Left lung (tissue), 10 donors: ENCODE data around the gene HINT3. TPM values are rescaled to one million over a fixed set of nuclear protein-coding genes. Genes with fewer than 3 reads are reported as not detected.

Experiments
- ATAC-seq: fragments of 200-7000 bp; cut with Tn5 transposase; one replicate; pipeline ENCODE4 v1.9.1; 2020; ENCODE audit warnings: moderate library complexity
- DNase-seq, 4 donors: peaks; one replicate each; pipeline ENCODE4 v3.0.0-alpha.2; 2013 to 2020
- H3K27ac ChIP-seq, 2 donors: fragments of 200-600 bp; sonication (generic) in 1 of 2; one replicate each; pipeline versions ENCODE4 v1.5.0 to v1.8.0; 2020 to 2021
- H3K27me3 ChIP-seq, 2 donors: fragments of 200-600 bp; sonication (generic) in 1 of 2; one replicate each; pipeline versions ENCODE4 v1.5.0 to v1.8.0; 2020 to 2021
- H3K36me3 ChIP-seq, 2 donors: fragments of 200-600 bp; sonication (generic) in 1 of 2; one replicate each; pipeline versions ENCODE4 v1.5.0 to v1.8.0; 2020 to 2021
- H3K4me1 ChIP-seq, 2 donors: fragments of 200-600 bp; one replicate each; pipeline ENCODE4 v1.8.0; 2021
- H3K4me3 ChIP-seq, 2 donors: fragments of 200-600 bp; sonication (generic) in 1 of 2; one replicate each; pipeline versions ENCODE4 v1.5.0 to v1.8.0; 2020 to 2021; ENCODE audit warnings: mild to moderate bottlenecking in 1 of 2
- H3K9me3 ChIP-seq, 2 donors: fragments of 200-600 bp; sonication (generic) in 1 of 2; one replicate each; pipeline versions ENCODE4 v1.5.0 to v1.8.0; 2020 to 2021
- CTCF ChIP-seq, 2 donors: fragments of 200-600 bp; sonication (generic) in 1 of 2; IDR thresholded peaks; one replicate each; pipeline versions ENCODE4 v1.5.0 to v1.8.0; 2021; ENCODE audit warnings: antibody characterized with exemption in 2 of 2
- intact Hi-C, 2 donors: fragments of 100-400 bp; cut with DNase I; formaldehyde crosslinking; loops; one replicate each; pipeline versions ENCODE4 v1.11.2 to v1.14.2; 2022
- polyA plus RNA-seq, 6 donors: library from polyadenylated mRNA; unstranded; fragments of 120-200 nt; gene quantifications; one replicate each; pipeline ENCODE4 v1.2.1, GENCODE V29; 2013; ENCODE audit not compliant: insufficient read length in 6 of 6
- total RNA-seq, 2 donors: library from RNA; stranded (reverse); fragmentation: NEBNext Ultra II Directional; extraction: Animal tissue kit (Norgen Biotek cat#: 25700); gene quantifications; one replicate each; pipeline ENCODE4 v1.2.1, GENCODE V29; 2021
- donor health status: DM: no; HTN: yes; CAD: no.
- donor health status: DM: no; HTN: no; CAD: no.

HINT3 gene
- total and polyA plus RNA-seq, 8 donors = 18.3 to 29.7 (median 23.9) TPM

DNA sequence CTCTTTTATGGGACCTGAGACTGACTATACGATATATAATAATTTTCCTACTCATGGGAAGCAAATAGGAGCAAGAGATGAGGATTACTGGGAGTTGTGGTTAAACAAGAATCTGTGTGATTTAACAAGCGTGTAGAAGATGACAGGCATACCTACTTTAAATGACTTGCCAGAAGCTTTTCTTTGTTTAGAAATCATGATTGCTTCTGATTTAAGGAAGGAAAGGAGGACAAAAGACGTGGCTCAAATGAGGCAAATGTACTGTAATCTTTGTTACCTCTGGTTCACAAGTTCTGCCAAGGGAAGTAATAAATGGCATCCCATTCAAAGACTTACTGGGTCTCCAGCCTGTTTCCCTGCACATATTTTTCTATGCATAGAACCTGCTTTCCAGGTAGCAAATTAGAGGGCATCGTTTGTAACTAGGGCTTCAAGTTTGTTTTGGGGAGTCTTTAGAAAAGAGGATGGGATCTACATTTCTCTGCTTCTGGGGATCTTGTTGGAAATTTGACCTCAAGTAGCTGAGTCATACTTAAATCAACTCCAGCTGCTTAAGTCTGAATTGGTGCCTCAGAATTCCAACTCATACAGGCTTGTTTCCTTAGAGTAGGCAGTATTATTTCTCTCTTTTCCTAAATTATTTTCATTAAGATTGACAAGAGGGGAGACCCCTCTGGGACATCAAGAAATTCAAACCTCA lies 26.8 kb downstream of the HINT3 start:
- intact Hi-C loops = no loop called here
- Histone ChIP-seq H3K27ac (peak overlapping the region in 1 of 2 donors; percentile 35), H3K36me3 (peaks cover 0 to 9% of the 10 kb centered on the region in 2 donors), H3K27me3 (no peaks in the 10 kb centered on the region), H3K4me3 (no peak overlapping the region), H3K9me3 (no peaks in the 10 kb centered on the region), H3K4me1 (peaks cover 6 to 22% of the 10 kb centered on the region in 2 donors)
- ATAC-seq = peak; percentile 16
- TF ChIP-seq CTCF (IDR thresholded peaks at IDR 0.05) = no peak
- no peak for DNase-seq

DNA sequence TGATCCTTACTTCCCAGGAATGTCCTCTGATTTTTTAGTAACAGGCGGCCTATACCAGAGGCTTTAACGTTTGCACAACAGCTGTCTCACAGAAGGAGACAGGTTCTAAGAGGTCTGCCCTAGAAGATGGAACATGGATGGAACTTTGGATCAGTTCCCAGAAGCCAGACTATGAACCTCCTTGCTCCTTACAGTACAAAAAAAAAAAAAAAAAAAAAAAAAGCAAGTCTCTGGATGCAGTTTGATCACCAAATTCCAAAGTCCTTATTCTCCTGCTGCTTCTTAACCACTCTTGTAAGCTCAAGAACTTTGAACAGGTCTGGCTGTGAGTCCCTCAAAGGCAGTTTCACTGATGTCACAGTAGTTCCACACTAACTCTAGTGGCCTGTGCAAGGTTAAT lies 27.7 kb downstream of the HINT3 start:
- intact Hi-C loops = no loop called here
- no peak for DNase-seq
- no peak overlapping the region for H3K4me3 ChIP-seq
- H3K27ac ChIP-seq = peak overlapping the region in 1 of 2 donors; percentile 46
- H3K27me3 ChIP-seq = no peaks in the 10 kb centered on the region
- H3K9me3 ChIP-seq = no peaks in the 10 kb centered on the region
- no peak for TF ChIP-seq CTCF (IDR thresholded peaks at IDR 0.05)
- peaks cover 0 to 9% of the 10 kb centered on the region in 2 donors for H3K36me3 ChIP-seq
- peak; percentile 19 for ATAC-seq
- peaks cover 6 to 22% of the 10 kb centered on the region in 2 donors for H3K4me1 ChIP-seq

DNA sequence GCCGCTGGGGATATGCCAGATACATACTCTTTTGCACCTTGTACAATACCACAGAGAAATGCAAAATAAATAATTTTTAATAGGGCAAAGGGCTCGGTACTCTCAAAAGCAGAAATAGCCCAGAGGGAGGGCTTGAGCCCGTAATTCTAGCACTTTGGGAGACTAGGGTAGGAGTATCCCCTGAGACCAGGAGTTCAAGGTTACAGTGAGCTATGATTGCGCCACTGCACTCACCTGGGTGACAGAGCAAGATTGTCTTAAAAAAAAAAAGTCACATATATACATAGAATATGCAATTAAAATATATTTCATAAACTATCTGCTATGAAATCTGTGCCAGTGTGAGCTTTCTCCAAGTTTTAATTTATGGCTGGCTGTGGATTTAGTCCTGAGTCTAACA lies 29.0 kb downstream of the HINT3 start:
- Histone ChIP-seq H3K4me3 (peak overlapping the region in 1 of 2 donors; percentile 63), H3K27me3 (no peaks in the 10 kb centered on the region), H3K9me3 (no peaks in the 10 kb centered on the region), H3K4me1 (peaks cover 6 to 22% of the 10 kb centered on the region in 2 donors), H3K27ac (peak overlapping the region; percentile 74 to 78), H3K36me3 (peaks cover 0 to 9% of the 10 kb centered on the region in 2 donors)
- DNase-seq (no peak), ATAC-seq (peak; percentile 26)
- TF ChIP-seq CTCF (IDR thresholded peaks at IDR 0.05) = no peak
- intact Hi-C loops = no loop called here

DNA sequence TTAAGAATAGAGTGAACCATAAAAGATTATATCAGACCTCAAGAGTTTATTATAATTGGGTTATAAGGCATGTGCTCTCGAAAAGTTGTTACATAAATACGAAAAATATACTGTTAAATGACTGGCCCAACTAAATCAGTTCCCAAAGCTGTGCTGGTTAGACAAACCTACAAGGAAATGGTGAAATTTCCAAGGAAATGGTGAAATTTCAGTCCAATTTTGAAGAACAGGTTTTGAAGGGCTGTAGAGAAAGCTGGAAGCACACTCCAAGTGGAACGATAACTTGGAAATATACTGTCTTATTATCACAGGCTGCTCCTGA lies 29.4 kb downstream of the HINT3 start:
- ATAC-seq = no peak
- Histone ChIP-seq H3K27me3 (no peaks in the 10 kb centered on the region), H3K4me1 (peaks cover 6 to 22% of the 10 kb centered on the region in 2 donors), H3K36me3 (peaks cover 0 to 9% of the 10 kb centered on the region in 2 donors), H3K27ac (peak overlapping the region; percentile 74 to 78), H3K4me3 (peak overlapping the region; percentile 63 to 89), H3K9me3 (no peaks in the 10 kb centered on the region)
- no peak for DNase-seq
- no peak for TF ChIP-seq CTCF (IDR thresholded peaks at IDR 0.05)
- intact Hi-C loops = no loop called here

- TF ChIP-seq CTCF (IDR thresholded peaks at IDR 0.05) = no peak
- intact Hi-C loops = no loop called here
- Histone ChIP-seq H3K9me3 (no peaks in the 10 kb centered on the region), H3K4me3 (peak within 1 kb of the TSS; percentile 63 to 89), H3K27ac (peak within 1 kb of the TSS; percentile 74 to 78), H3K4me1 (peaks cover 6 to 22% of the 10 kb centered on the region in 2 donors), H3K27me3 (no peaks in the 10 kb centered on the region), H3K36me3 (peaks cover 0 to 9% of the 10 kb centered on the region in 2 donors)
- DNase-seq = peak; percentile 82 to 96 (median 93)
- ATAC-seq = peak; percentile 94
These were observed 29.9 kb downstream of the HINT3 start, which contains the start of gene TRMT11 for GRCh38 chr6:125986301-125987025. Gene TRMT11 (plus strand): TSS chr6:125986540. CDS start chr6:125986551, 11 bp downstream.
